AG10803 (cell line): Measurements from ENCODE around the gene KIFBP.
A peak's percentile ranks its signal among the peaks of the same experiment; 100 is the strongest.

Experiments used
- DNase-seq: peaks from one replicate; pipeline ENCODE4 v3.0.0; 2010; ENCODE audit warnings: low read depth
- H3K4me3 ChIP-seq: 2 replicates; pipeline ENCODE4 v1.5.1; 2011; ENCODE audit warnings: mild to moderate bottlenecking, low read length, control low read depth
- TF ChIP-seq, protein P1 (sequence below): conservative IDR thresholded peaks from 2 replicates; pipeline ENCODE4 v1.5.1; 2011; ENCODE audit warnings: mild to moderate bottlenecking, low read length, control low read depth, inconsistent platforms

Gene KIFBP

GRCh38 chr10:69057951-69058297, 69.3 kb downstream of the KIFBP start:
- TF ChIP-seq, protein P1, sequence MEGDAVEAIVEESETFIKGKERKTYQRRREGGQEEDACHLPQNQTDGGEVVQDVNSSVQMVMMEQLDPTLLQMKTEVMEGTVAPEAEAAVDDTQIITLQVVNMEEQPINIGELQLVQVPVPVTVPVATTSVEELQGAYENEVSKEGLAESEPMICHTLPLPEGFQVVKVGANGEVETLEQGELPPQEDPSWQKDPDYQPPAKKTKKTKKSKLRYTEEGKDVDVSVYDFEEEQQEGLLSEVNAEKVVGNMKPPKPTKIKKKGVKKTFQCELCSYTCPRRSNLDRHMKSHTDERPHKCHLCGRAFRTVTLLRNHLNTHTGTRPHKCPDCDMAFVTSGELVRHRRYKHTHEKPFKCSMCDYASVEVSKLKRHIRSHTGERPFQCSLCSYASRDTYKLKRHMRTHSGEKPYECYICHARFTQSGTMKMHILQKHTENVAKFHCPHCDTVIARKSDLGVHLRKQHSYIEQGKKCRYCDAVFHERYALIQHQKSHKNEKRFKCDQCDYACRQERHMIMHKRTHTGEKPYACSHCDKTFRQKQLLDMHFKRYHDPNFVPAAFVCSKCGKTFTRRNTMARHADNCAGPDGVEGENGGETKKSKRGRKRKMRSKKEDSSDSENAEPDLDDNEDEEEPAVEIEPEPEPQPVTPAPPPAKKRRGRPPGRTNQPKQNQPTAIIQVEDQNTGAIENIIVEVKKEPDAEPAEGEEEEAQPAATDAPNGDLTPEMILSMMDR, result no peak
- no peak overlapping the region for H3K4me3 ChIP-seq
- peak; percentile 62 for DNase-seq

GRCh38 chr10:69060127-69060798, 71.7 kb downstream of the KIFBP start:
- TF ChIP-seq, protein P1, result no peak

DNA sequence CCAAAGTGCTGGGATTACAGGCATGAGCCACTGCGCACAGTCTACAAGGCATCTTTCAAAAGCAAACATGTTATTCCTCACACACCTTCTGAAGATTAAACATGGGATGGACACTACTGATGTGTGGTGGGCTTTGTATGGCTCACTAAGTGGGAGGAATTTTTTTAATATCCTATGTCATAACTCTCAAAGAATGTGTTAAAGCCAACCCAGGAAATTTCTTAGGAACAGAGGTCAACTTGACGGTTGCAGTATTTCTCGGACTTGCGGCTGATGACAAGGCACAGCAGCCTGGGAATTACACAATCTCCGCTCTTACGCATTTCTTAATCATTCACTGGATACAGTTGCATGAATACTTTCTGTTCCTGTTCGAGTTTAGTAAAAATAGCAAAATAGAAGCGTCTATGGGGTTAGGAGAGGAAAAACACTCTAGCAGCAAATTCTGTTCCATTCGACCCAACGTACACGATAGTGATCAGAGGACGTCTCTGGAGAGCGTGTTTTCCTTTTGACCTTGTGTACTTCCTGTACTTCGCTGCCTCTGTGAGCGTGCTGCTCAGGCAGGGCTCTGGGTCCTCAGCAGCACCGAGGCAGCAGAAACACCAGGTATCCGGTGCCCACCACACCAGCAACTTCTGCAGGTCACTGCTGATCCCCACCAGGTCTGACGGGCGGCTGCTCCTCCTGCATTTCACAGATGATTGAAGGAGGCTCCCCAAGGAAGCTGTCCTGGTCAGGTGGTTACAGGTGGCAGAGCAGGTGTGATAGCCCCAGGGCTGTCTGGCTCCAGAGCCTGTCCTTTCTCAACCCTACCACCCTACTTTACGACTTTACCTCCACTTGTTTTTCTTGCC, 72.9 kb downstream of the KIFBP start:
- H3K4me3 ChIP-seq, result peak overlapping the region; percentile 48
- peak; percentile 98 for DNase-seq
- TF ChIP-seq, protein P1, result no peak

More at GRCh38 chr10:69060127-69060798, 71.7 kb downstream of the KIFBP start:
- no peak overlapping the region for H3K4me3 ChIP-seq
- DNase-seq, result no peak

GRCh38 chr10:69062901-69063300, 74.3 kb downstream of the KIFBP start:
- TF ChIP-seq, protein P1, result no peak
- no peak for DNase-seq
- H3K4me3 ChIP-seq, result no peak overlapping the region

GRCh38 chr10:69064762-69065328, 76.2 kb downstream of the KIFBP start:
- TF ChIP-seq, protein P1, result no peak
- H3K4me3 ChIP-seq, result no peak overlapping the region
- DNase-seq, result no peak

DNA sequence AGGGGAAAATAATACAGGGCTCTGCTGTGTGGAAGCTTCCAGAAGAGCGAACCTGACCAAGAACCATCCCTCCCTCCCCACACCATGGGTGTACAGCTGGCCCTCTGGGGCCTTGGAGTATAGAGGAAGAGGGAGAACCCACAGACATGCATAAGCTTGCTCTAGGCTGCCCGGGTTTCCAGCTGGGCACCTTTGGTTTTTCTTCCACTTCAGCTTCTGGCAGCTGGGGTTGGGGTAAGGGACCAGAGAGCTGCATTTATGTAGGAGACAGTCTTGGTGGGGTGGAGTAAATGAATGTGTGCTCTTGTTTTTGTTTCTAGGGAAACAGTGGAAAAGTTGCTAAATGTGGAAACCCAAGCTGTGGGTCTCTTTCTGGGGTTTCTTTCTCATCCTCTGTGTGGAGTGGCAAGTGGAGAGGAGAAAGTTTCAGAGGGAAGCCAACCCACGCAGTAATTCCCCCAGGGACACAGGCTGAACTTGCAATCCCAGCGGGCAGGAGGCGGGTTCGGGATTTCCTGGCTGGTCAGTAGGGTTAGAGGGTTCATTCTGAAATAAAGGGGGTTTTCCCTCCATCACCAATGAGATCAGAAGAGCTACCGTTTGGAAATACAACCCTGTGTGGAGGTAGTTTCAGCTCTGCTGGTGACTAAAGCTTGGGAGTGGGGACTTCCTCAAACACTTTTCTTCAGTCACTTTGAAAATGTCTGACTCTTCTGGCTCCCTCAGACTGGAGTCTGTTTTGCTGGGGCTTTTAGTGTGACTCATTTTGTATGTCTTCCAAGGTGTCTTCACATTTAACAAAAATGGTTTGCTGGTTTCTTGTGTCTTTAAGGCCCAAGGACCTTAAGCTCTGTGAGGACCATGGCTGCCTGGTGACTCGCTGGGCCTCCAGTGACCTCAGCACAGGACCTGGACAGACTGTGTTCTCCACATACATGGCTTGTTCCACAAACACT, 77.1 kb downstream of the KIFBP start:
- peak; percentile 68 for DNase-seq
- no peak overlapping the region for H3K4me3 ChIP-seq
- TF ChIP-seq, protein P1, result no peak
